NCI-H1930 (cell line): ENCODE measurements around the gene ZDHHC24.
A peak's percentile ranks its signal among the peaks of the same experiment; 100 is the strongest.

Experiments used
- DNase-seq, 2 experiments: peaks; one replicate each; lab custom pipeline; 2025; lab: John Stamatoyannopoulos, UW

Gene ZDHHC24

DNA sequence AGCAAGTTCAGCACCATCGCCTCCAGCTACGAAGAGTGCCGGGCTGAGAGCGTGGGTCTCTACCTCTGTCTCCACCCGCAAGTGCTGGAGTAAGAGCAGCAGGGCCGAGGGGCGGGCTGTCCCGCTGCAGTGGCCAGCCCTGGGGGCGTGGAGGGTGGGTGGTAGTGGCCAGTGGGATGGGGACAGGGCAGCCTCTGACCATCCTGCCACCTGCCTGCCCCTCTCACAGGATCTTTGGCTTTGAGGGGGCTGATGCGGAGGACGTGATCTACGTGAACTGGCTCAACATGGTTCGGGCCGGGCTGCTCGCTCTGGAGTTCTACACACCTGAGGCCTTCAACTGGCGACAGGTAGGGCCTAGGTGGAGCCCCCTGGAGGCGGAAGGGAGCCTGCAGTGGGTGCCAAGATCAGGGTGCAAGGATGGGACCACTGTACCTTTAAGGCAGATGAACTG, 50.4 kb downstream of the ZDHHC24 start:
- DNase-seq = no peak

DNA sequence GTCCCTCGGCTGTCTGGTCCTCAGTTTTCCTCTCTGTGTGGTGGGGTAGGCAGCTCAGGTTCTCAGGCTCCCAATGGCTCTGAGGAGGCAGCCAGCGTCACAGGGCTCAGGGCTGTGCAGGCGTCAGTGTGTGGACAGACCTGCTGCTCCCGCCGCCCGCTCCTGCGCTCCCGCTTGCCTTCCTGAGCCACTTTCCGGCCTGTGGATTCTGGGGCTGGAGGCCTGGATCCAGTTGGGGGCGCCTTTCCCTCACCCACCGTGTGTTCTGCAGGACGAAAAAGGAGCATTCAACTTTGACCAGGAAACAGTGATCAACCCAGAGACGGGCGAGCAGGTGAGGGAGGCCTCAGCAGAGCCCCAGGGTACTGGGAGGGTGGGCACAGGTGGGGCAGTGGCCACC, 50.9 kb downstream of the ZDHHC24 start:
- DNase-seq = no peak

DNA sequence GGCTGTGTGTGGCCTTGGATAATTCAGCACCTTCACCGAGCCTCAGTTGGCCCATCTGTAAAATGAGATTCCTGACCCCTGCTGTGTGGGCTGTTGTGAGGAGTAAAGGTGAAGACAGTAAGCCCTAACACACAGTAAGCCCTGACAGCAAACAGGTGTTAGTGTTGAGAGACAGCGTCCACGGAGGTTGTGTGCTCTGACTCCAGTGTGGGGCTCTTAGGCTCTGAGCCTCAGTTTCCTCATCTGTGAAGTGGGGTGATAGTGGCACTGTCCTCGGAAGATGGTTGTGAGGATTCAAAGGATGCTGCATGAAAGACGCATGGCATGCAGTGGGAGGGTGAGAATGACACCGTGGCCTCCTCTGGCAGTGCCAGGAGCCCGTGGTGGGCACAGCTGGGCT, 51.4 kb downstream of the ZDHHC24 start:
- DNase-seq = no peak

DNA sequence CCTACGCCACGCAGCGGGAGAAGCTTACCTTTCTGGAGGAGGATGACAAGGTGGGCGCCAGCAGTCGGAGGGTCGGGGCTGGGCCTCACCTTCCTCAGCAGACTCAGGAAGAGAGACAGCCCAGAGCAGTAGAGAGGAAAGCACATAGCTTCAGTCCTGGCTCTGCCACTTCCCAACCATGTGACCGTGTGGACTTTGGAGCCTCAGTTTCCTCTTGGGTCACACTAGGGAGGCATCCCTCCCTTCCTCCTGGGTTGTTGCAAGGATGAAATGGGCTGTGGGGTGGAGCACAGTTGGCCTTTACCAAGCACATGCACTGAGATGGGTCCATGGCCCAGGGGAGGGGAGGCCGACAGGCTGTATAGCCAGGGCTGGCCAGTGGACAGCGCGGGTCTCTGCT, 52.7 kb downstream of the ZDHHC24 start:
- no peak for DNase-seq

DNA sequence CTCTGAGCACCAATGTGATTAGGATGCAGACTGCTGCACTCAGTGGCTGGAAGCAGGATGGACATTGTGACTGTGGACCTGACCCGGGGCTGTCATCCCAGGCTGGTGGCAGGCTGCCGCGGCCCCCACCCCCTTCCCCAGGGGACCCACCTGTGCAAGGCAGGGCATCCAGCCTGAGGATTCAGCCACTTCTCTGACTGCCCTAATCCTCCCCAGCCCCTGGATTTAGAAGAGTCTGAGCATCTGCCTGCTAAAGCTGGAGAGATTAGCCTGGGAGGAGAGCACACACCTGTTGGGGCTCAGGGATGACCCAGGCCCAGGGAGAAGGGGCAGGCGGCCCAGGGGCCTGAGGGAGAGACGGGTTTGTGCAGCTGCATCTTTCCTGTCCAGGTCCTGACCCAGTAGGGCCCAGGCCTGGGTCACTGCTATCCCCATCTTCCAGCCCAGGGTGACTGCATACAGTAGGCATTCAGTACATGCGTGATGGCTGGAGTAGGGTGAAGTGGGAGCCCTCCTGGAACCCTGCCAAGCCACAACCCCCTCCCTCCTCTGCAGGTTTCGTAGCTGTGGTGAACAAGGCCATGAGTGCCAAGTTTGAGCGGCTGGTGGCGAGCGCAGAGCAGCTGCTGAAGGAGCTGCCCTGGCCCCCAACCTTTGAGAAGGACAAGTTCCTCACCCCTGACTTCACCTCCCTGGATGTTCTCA, 53.5 kb downstream of the ZDHHC24 start:
- DNase-seq = no peak

DNA sequence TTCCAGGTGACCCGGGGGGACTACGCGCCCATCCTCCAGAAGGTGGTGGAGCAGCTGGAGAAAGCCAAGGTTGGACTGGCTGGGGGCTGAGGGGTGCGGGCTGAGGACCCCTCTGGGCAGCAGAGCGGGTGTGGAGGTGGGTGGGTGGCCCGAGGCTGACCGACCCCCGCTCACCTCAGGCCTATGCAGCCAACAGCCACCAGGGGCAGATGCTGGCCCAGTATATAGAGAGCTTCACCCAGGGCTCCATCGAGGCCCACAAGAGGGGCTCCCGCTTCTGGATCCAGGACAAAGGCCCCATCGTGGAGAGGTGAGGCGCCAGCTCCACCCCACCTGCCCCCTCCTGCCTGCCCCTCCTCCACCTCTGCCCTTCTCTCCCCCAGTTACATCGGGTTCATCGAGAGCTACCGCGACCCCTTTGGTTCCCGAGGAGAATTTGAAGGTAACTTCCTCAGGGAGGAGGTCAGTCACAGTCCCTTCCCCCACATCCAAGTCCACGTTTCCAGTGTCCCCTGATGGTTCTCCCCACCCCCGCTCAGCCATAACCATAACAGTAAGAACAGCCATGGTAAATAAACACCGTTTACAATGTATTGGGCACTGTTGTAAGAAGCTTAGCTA, 54.4 kb downstream of the ZDHHC24 start:
- no peak for DNase-seq

DNA sequence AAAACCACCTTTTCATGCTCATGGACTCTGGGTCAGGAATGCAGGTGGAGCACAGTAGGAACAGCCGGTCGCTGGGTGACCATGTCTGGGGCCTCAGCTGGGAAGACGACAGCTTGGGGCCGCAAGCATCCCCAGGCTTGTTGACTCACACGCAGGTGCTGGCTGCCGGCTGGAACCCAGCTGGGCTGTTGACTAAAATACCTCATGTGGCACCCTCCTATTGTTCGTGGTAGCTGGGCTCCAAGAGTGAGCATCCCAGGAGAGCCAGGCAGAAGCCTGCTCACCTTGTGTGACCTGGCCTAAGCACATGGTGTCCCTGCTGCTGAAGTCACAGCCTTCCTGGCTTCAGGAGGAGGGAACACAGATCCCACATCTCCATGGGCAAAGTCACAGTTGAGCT, 56.2 kb downstream of the ZDHHC24 start:
- peak in 1 of 2 experiments; percentile 15 for DNase-seq

DNA sequence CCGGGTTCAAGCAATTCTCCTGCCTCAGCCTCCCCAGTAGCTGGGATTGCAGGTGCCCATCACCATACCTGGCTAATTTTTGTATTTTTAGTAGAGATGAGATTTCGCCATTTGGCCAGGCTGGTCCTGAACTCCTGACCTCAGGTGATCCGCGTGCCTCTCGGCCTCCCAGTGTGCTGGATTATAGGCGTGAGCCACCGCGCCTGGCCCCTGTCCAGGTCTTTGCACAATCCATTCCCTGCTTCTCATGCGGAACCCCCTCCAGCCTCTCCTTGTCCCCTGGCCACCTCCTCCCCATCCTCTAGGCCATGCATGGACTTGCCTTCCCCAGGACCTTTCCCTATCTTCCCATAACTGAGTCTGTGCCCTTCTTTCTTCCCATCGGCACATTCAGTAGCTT, 56.9 kb downstream of the ZDHHC24 start:
- DNase-seq = no peak

DNA sequence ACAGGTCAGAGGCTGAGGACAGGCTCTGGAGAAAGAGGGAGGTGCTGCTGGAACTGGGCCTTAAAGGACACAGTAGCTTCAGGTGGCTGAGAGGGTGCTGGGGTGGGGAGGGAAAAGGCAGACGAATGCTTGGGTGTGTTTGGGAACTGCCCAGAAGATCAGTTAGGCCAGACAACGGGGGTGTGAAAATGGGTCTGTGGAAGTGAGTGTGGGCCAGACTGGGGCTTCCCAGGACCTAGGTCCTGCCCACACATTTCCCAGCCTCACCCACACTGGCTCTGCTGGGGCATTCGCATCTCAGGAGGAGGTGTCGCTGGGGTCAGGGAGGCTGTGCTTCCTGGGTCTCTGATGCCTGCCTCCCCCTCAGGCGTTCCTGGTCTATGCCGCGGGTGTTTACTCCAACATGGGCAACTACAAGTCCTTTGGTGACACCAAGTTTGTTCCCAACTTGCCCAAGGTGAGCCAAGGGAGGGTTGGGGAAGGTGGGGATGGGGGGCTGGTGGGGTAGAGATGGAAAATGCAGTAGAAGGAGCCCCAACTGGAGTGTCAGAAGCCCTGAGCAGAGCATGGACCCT, 61.0 kb downstream of the ZDHHC24 start:
- DNase-seq = no peak

DNA sequence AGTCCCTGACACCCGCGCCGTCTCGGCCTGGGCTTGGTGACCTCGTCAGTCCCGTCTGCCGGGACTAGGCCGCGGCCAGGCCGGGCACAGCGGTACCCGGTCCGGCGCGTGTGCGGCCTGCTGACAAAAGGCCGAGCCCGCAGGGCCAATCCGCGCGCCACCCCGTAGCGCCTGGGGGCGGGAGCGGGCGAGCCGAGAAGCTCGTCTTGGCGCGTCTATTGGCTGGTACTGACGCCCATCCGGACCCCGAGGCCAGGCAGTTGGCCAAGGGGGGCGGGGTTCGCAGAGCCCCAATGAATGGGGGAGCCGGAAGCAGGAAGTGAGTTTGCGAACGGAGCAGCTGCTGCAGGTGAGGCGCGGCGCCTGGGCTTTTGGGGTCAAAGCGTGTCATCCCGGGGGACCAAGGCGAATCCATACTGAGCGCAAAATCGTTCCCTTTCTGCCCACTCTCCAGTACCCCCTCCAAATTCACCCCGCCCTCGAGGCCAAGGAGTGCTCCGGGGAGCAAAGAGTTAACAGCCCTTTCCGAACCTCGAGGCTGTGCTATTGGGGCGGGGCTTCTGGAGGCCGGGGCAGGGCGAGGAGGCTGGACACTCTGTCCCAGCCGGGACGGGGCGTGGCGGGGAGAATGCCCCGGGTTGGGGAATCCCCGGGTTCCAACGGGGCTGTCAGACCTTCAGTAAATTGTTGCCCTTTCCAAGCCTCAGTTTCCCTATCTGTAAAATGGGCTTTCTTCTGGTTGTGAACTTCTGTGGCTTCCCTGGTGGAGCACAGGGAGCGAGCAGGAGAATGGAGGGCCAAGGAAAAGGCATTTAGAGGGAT, 65.5 kb downstream of the ZDHHC24 start, which contains the start of gene DPP3:
Gene DPP3 (plus strand): TSS at position 318 of the 822 bp plus-strand sequence. CDS start 1,767 bp downstream, outside the sequence.
- DNase-seq = peak; percentile 94

DNA sequence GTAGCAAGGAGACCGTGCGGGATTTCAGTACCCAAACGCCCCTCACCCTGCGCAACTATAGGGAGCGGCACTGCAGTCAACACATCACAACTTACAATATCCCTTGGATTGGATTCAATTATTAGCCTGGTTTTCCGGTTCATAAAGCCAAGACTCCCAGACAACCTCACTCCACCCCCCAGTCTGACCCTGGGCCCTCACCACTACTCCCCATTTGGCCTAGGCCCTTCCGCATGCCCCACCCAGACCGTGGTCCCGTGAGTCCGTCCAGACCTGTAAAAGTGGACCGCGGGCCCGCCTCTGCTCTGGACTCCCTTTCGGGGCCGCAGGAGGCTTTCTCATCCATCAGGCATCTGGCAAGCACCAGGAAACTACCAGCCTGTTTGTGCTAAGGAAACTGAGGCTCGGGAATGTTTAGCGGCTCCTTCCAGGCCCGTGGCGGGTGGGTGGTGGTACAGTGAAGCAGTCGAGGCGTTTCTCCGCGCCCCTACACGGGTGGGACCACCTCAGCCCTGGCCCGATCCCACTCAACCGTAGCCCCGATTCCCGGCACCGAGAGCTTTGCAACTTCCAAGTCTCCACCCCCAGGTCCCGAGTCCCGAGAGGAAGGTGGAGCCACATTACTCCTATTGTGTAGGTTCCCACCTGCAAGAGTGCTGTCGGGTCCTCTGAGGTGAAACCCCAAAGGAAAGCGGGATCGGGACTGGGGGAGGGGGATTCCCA, 66.3 kb downstream of the ZDHHC24 start:
- peak in 1 of 2 experiments; percentile 70 for DNase-seq

DNA sequence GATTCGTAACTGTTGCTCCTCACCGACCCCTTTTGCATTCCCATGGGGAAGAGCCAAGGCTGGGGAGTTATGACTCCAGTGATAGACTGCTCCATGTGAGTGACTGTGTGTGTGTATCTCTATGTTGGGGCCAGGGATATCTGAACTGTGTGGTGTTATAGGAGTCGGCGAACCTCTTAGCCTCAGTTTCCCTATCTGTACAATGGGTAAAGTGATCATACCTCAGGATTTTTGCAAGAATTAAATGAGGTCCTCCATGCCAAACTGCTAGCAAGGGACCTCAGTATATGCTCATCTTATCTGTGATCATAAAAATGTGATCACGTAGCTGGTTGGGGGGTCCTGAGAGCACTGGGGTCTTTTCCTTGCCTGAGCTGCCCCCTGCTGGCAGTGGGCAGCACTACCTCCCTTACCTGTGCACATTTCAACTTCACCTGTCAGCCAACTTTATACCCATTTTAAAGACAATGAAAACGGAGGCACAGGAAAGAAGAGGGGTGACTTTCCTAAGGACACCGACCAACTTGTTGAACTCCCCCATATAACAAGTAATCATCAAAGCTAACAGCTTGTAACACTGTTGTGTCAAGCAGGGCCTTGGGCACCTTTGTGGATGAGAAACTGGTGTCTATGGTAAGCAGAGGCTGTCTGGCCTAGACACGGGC, 67.0 kb downstream of the ZDHHC24 start:
- peak in 1 of 2 experiments; percentile 21 for DNase-seq

DNA sequence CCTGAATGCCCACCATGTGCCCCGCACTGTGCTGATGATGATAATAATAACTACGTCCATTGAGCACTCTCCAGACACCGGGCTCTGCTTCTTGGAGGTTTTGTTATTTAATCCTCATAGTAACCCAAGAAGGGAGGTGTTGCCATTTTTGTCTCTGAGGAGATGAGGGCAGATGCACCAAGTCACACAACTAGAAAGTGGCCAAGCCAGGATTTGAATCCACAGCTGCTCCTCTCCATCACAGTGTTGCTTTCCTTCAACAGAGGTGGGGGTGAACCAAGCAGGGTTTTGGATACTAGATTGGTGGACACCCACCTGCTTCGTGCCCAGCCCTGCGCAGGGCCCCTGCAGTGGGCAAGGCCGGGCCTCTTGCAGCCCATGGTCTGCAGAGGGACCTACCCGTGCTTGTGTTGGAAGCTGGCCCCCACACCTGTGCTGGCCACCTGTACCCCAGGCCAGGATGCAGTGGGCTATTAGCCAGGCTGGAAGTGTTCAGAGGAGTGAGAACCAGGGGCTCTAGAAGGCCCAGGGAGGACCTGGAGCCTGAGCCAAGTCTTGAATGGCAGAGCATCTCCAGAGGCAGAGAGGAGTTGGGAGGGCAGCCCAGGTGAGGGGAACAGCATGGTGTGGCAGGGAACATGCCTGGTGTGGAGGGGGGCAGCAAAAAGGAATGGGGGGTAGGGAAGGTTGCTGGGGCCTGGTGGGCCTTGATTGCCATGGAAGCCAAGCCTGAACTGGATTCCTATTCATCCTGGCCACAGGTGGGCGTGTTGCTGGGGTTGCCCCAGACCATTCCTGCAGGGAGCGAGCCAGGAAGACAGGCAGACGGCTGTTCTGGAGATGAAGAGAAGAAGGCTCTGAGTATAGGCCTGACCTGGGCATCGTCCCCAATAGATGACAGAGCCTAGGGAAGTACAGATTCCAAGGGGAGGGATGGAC, 68.3 kb downstream of the ZDHHC24 start:
- DNase-seq = no peak

DNA sequence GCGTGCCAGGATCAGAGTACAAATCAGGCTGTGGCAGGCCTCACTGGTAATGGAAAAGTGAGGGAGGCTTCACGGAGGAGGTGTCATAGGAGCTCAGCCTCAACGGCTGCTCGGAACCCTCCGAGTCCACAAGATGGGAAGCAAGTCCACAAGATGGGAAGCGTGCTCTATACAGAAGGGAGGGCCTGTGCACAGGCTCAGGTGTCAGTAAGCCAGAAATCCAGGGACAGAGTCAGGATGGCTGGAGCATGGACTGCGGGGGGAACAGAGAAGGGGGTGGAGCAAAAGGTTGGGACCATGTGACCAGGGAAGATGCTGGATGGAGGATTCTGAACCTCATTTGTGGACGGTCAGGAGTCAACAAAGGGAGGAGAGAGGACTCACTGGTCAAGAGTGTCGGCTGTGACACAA, 69.0 kb downstream of the ZDHHC24 start:
- no peak for DNase-seq

DNA sequence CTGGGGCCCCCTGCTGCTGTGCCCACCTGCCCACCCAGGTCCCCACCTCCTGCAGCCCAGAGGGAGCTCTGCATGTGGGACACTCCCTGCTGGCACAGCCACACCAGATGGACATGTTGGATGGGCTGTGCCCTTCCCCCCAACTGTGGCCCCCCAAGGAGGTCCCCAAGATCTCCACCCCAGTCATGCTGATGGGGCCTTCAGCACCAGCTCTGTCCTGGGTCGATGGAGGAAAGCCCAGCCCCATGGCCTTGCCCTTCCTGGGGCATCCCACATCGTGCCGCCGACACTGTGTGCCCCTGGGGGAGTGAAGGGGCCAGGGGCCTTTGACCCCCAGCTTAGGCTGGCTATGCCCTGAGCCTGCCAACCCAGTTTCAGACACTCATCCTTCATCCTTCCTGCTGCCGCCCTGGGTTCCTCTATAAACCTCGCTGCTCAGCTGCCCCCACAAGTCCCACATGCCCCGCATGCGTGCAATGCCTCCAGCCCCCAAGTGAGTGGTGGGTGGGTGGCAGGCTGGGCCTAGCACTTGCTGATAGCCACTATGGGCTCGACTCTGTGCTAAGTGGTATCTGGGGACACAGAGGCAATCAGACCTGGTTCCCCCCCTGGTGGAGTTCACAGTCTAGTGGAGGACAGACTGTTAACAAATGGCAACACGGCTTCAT, 69.5 kb downstream of the ZDHHC24 start:
- no peak for DNase-seq

DNA sequence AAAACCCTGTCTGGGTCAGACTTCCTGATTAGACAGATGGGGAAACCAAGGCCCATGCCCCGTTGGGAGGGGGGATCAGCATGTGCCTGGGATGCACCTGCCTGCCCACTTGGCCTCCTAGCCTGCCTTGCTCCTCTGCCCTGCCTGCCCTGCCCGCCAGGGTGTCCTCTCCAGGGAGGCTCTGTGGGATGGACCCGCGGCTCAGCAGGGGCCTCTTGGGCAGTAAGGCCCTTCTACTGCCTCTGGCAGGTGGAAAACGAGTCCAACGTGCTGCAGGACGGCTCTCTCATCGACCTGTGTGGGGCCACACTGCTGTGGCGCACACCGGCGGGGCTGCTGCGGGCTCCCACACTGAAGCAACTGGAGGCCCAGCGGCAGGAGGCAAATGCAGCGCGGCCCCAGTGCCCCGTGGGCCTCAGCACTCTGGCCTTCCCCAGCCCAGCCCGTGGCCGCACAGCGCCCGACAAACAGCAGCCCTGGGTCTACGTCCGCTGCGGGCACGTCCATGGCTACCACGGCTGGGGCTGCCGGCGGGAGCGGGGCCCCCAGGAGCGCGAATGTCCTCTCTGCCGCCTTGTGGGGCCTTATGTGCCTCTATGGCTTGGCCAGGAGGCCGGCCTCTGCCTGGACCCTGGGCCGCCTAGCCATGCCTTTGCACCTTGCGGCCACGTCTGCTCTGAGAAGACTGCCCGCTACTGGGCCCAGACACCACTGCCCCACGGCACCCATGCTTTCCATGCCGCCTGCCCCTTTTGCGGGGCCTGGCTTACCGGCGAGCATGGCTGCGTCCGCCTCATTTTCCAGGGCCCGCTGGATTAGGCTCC, 70.3 kb downstream of the ZDHHC24 start:
- no peak for DNase-seq

DNA sequence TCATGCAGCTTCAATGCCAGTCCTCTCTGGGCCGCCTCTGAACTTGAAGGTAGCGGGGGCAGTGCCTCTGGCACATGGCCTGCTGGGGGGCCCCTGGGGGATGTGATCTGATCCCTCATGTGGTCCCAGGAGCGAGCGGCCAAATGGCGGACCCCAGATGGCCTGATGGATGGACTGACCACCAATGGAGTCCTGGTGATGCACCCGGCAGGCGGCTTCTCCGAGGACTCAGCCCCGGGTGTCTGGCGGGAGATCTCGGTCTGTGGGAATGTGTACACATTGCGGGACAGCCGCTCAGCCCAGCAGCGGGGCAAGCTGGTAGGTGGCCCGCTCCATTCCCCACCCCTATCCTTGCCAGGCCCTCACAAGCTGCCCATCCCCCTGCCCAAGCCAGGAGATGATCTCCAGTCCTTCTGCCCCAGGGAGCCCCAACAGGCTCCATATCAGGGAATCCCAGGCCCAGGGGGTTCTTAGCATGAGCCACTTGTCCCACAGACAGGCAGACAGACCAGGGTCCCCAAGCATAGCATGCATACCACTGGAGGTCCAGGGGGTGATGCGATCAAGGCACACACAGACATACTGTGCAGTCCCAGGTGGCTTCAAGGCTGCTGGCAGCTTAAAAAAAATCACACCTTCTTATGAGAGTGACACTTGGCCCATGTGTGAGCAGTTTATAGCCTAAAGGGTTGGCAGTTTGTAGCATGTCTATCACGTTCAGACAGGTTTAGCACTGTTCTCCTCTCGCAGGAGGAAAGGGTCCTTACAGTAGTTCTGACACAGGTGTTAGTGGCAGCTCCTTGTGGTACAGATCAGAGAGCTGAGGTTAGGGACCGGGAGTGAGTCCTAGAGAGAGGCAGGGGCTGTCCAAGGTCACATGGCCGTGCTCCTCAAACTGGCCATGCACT, 72.0 kb downstream of the ZDHHC24 start:
- no peak for DNase-seq

DNA sequence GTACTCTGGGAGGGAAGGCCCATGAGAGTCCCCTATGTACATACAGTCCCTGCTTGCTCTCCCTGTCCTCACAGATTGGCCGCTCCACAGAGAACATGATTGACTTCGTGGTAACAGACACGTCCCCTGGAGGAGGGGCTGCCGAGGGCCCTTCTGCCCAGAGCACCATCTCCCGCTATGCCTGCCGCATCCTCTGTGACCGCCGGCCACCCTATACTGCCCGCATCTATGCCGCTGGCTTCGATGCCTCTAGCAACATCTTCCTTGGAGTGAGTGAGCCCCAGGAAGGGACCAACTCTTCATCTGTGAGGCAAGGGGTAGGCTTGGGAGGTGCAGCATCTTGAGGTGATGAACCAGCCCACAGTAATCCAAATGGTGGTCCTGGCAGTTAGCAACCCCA, 72.7 kb downstream of the ZDHHC24 start:
- no peak for DNase-seq
